Osteocyte (in vitro differentiated cells): ENCODE measurements around the gene TIMM17B. TPM values are rescaled to one million over a fixed set of nuclear protein-coding genes. Genes with fewer than 3 reads are reported as not detected.
"Not testable (repeated sequence)": the region's sequence is repeated elsewhere in the genome, so short reads cannot be mapped to it uniquely, and the experiment has no call there.

Source experiments
- DNase-seq: peaks from one replicate; pipeline ENCODE4 v3.0.0; 2021; ENCODE audit warnings: mixed read lengths; ENCODE audit not compliant: unreplicated experiment; ENCODE audit errors: extremely low spot score
- H3K27ac Mint-ChIP-seq: one replicate; pipeline ENCODE4 v1.8.0; 2021; ENCODE audit warnings: mild to moderate bottlenecking, mixed read lengths; ENCODE audit not compliant: unreplicated experiment
- H3K27me3 Mint-ChIP-seq: one replicate; pipeline ENCODE4 v1.8.0; 2021; ENCODE audit warnings: mixed read lengths; ENCODE audit not compliant: unreplicated experiment
- H3K36me3 Mint-ChIP-seq: one replicate; pipeline ENCODE4 v1.8.0; 2021; ENCODE audit warnings: mixed read lengths; ENCODE audit not compliant: unreplicated experiment
- H3K4me1 Mint-ChIP-seq: one replicate; pipeline ENCODE4 v1.8.0; 2021; ENCODE audit warnings: mixed read lengths; ENCODE audit not compliant: unreplicated experiment
- H3K4me3 Mint-ChIP-seq: one replicate; pipeline ENCODE4 v1.8.0; 2021; ENCODE audit warnings: mild to moderate bottlenecking, moderate library complexity, mixed read lengths; ENCODE audit not compliant: unreplicated experiment
- H3K9me3 Mint-ChIP-seq: one replicate; pipeline ENCODE4 v1.8.0; 2021; ENCODE audit warnings: mixed read lengths; ENCODE audit not compliant: unreplicated experiment
- total RNA-seq: library from RNA; stranded (reverse); gene quantifications from 2 replicates; pipeline ENCODE4 v1.2.1, GENCODE V29; 2021
- TF ChIP-seq, protein P1 (sequence below): fragments of 200-600 bp; sonication (generic); IDR thresholded peaks from 2 replicates; pipeline ENCODE4 v1.5.0; 2021; ENCODE audit warnings: antibody characterized with exemption, mild to moderate bottlenecking, moderate library complexity

TIMM17B gene
- total RNA-seq, 1 donor from 2014 or later = 45.6 TPM

DNA sequence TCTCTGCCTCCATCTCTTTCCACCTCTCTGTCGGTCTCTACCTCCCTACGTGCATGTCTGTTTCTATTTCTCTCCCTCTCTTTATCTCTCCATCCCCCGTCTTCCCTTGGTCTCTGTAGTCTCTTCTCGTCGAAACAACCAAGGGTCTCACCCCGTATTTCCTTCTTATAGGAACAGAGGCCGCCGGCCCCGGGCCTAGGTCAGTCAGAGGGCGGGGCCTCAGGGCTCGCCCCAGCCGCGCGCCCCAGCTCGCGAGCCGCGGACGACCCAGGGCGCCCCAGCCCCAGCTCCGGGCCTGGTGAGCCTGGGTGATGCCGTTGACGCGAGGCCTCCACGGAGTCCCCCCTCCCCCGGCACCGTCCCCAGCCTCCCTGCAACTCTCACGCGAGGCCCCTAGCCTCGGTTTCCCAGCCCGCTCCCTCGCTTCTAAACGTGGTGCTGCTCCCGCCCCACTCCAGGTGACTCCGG lies 6.6 kb downstream of the TIMM17B start:
- Mint-ChIP-seq H3K4me3 (peak overlapping the region; percentile 74), H3K27me3 (no peaks in the 10 kb centered on the region), H3K4me1 (peaks cover 10% of the 10 kb centered on the region), H3K36me3 (peaks cover 1% of the 10 kb centered on the region), H3K9me3 (no peaks in the 10 kb centered on the region), H3K27ac (peak overlapping the region; percentile 67)
- DNase-seq = no peak
- TF ChIP-seq, protein P1, sequence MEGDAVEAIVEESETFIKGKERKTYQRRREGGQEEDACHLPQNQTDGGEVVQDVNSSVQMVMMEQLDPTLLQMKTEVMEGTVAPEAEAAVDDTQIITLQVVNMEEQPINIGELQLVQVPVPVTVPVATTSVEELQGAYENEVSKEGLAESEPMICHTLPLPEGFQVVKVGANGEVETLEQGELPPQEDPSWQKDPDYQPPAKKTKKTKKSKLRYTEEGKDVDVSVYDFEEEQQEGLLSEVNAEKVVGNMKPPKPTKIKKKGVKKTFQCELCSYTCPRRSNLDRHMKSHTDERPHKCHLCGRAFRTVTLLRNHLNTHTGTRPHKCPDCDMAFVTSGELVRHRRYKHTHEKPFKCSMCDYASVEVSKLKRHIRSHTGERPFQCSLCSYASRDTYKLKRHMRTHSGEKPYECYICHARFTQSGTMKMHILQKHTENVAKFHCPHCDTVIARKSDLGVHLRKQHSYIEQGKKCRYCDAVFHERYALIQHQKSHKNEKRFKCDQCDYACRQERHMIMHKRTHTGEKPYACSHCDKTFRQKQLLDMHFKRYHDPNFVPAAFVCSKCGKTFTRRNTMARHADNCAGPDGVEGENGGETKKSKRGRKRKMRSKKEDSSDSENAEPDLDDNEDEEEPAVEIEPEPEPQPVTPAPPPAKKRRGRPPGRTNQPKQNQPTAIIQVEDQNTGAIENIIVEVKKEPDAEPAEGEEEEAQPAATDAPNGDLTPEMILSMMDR = no peak

DNA sequence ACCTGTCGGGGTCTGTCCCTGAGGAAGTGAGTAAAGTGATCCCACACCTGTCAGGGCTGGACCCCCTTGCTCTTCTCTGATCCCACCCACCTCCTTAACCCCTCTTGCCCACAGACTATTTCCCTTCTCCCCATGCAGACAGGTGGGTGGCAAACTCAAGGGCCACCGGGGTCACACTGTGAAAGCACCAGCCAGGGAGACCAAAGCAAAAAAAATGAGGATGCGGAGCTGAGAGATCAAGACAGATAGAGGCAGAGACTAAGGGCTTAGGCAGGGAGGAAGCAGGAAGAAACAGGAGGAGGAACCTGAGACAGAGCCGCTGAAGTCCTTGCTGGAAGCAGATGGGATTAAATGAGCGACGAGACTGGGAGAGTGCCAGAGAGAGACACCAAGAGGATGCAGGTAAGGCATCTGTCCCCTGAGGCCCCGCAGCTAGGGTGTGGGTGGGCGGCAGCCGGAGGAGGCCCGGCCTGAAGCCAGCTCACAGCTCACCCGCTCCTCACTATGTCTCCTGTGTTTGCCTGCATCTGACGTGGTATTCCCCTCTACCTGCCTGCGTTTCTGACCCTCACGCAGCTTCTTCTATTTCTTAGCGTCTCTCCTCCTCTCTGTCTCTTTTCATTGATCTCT lies 7.2 kb downstream of the TIMM17B start:
- Mint-ChIP-seq H3K9me3 (no peaks in the 10 kb centered on the region), H3K27ac (peak overlapping the region; percentile 67)
- no peak for DNase-seq

DNA sequence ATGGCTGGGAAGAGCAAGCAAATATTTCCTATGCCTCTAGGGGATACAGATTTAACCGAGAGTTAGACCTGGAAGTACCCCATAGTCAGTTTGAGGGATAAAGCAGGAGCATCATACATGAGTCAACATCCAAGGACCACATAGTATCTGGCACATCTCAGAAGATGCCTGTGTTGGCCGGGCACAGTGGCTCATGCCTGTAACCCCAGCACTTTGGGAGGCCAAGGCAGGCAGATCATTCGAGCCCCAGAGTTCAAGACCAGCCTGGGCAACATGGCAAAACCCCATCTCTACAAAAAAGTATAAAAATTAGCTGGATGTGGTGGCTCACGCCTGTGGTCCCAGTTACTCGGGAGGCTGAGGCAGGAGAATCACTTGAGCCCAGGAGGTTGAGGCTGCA lies 11.0 kb downstream of the TIMM17B start:
- not testable (repeated sequence) for H3K4me3 Mint-ChIP-seq, H3K27me3 Mint-ChIP-seq, H3K4me1 Mint-ChIP-seq, DNase-seq, H3K9me3 Mint-ChIP-seq, H3K36me3 Mint-ChIP-seq, H3K27ac Mint-ChIP-seq

More for the DNA sequence above, 7.2 kb downstream of the TIMM17B start:
- H3K4me1 Mint-ChIP-seq = peaks cover 10% of the 10 kb centered on the region
- TF ChIP-seq, protein P1 = no peak
- H3K27me3 Mint-ChIP-seq = no peaks in the 10 kb centered on the region
- peak overlapping the region; percentile 72 for H3K4me3 Mint-ChIP-seq
- H3K36me3 Mint-ChIP-seq = peaks cover 1% of the 10 kb centered on the region

DNA sequence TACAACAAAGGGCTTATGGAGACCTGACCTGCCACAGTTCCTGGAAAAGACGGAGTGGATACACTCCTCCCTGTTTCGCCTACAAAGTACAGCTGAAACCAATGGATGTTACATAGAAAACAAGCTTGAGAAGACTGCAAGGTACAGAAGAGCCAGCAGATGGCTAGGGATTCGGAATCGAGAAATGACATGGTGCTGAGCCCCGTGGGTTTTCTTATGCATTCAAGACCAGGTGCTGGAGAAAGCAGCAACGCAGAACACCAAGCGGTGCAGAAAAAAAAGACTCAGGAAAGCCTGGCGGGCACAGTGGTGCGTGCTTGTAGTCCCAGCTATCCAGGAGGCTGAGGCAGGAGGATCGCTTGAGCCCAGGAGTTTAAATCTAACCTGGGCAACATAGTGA lies 13.8 kb downstream of the TIMM17B start:
- H3K27me3 Mint-ChIP-seq = peaks cover 3% of the 10 kb centered on the region
- no peaks in the 10 kb centered on the region for H3K36me3 Mint-ChIP-seq
- H3K4me3 Mint-ChIP-seq = no peak overlapping the region
- H3K27ac Mint-ChIP-seq = no peak overlapping the region
- no peaks in the 10 kb centered on the region for H3K9me3 Mint-ChIP-seq
- TF ChIP-seq, protein P1 = no peak
- DNase-seq = no peak
- no peaks in the 10 kb centered on the region for H3K4me1 Mint-ChIP-seq

DNA sequence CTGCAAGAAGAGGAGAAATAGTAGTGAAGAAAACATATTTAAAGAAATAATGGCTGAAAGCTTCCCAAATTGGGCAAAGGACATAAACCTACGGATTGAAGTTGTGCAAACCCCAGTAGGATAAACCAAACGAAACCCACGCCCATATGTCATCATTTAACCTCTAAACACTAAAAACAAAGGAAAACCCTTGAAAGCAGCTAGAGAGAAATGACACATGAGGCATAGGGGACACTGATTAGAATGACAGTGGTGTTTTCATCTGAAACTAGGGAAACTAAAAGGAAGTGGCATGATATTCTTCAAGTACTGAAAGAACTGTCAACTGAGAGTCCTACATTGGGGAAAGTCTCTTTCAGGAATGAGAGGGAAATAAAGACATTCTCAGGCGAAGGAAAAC lies 20.6 kb downstream of the TIMM17B start:
- H3K27me3 Mint-ChIP-seq = peaks cover 17% of the 10 kb centered on the region
- DNase-seq, H3K4me1 Mint-ChIP-seq, H3K9me3 Mint-ChIP-seq, H3K4me3 Mint-ChIP-seq, H3K36me3 Mint-ChIP-seq, H3K27ac Mint-ChIP-seq: not testable (repeated sequence)

DNA sequence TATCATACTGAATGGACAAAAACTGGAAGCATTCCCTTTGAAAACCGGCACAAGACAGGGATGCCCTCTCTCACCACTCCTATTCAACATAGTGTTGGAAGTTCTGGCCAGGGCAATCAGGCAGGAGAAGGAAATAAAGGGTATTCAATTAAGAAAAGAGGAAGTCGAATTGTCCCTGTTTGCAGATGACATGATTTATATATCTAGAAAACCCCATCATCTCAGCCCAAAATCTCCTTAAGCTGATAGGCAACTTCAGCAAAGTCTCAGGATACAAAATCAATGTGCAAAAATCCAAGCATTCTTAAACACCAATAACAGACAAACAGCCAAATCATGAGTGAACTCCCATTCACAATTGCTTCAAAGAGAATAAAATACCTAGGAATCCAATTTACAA lies 25.6 kb downstream of the TIMM17B start:
- not testable (repeated sequence) for DNase-seq, H3K4me3 Mint-ChIP-seq, H3K36me3 Mint-ChIP-seq, H3K4me1 Mint-ChIP-seq, H3K9me3 Mint-ChIP-seq, H3K27ac Mint-ChIP-seq
- peaks cover 12% of the 10 kb centered on the region for H3K27me3 Mint-ChIP-seq
